Upper lobe of right lung (tissue), 1 donor: ENCODE data around the gene NHERF1. TPM values are rescaled to one million over a fixed set of nuclear protein-coding genes. Genes with fewer than 3 reads are reported as not detected.
A peak's percentile ranks its signal among the peaks of the same experiment; 100 is the strongest.

Source experiments
- ATAC-seq: fragments of 200-7000 bp; cut with Tn5 transposase; one replicate; pipeline ENCODE4 v1.9.1; 2020; ENCODE audit warnings: mild to moderate bottlenecking, moderate library complexity
- DNase-seq: peaks from one replicate; pipeline ENCODE4 v3.0.0-alpha.2; 2020
- H3K27ac ChIP-seq: fragments of 200-600 bp; one replicate; pipeline ENCODE4 v1.8.0; 2022
- H3K27me3 ChIP-seq: fragments of 200-600 bp; one replicate; pipeline ENCODE4 v1.8.0; 2022; ENCODE audit warnings: mild to moderate bottlenecking
- H3K36me3 ChIP-seq: fragments of 200-600 bp; one replicate; pipeline ENCODE4 v1.8.0; 2022
- H3K4me1 ChIP-seq: fragments of 200-600 bp; one replicate; pipeline ENCODE4 v1.8.0; 2022
- H3K4me3 ChIP-seq: fragments of 200-600 bp; one replicate; pipeline ENCODE4 v1.8.0; 2022; ENCODE audit warnings: mild to moderate bottlenecking
- H3K9me3 ChIP-seq: fragments of 200-600 bp; one replicate; pipeline ENCODE4 v1.8.0; 2022
- CTCF ChIP-seq: fragments of 200-600 bp; IDR thresholded peaks from one replicate; pipeline ENCODE4 v1.8.0; 2022; ENCODE audit warnings: antibody characterized with exemption
- intact Hi-C: fragments of 100-400 bp; cut with DNase I; formaldehyde crosslinking; loops from one replicate; pipeline ENCODE4 v1.11.0; 2022
- total RNA-seq: library from RNA; stranded (reverse); fragmentation: NEBNext Ultra II Directional; extraction: Animal tissue kit (Norgen Biotek cat#: 25700); gene quantifications from one replicate; pipeline ENCODE4 v1.2.1, GENCODE V29; 2021
- donor health status: DM: no; HTN: yes; CAD: no; lungs with severe emphysema.

Gene NHERF1
- total RNA-seq, 1 donor from 2014 or later, result 28.4 TPM

GRCh38 chr17:74720506-74720905 lies 27.9 kb upstream of the NHERF1 start:
- Histone ChIP-seq H3K9me3 (no peaks in the 10 kb centered on the region), H3K27me3 (no peaks in the 10 kb centered on the region), H3K36me3 (no peaks in the 10 kb centered on the region), H3K4me3 (no peak overlapping the region), H3K4me1 (peaks cover 5% of the 10 kb centered on the region), H3K27ac (no peak overlapping the region)
- no peak for TF ChIP-seq CTCF
- DNase-seq (no peak), ATAC-seq (no peak)
- intact Hi-C loops, result no loop called here

DNA sequence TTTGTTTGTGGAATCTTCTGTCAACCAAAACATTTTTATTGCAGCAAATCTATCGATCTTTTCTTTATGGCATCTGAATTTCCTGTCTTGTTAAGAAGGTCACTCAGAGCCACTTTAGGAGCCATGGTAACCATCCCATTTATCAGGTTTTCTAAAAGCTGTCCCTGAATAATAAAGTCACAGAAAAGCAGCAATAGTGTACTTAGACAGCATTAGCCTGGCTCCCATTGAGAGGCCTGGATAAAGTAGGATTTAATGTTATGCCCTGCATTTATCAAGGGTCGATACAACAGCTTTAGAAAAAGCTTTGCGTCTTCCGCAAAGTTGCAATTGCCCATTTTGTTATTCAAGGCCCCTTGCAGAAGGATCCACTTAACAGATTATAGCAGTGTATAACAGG lies 25.6 kb upstream of the NHERF1 start:
- Histone ChIP-seq H3K36me3 (no peaks in the 10 kb centered on the region), H3K9me3 (no peaks in the 10 kb centered on the region), H3K27ac (no peak overlapping the region), H3K4me1 (no peaks in the 10 kb centered on the region), H3K4me3 (no peak overlapping the region), H3K27me3 (no peaks in the 10 kb centered on the region)
- intact Hi-C loops, result no loop called here
- ATAC-seq (no peak), DNase-seq (no peak)
- TF ChIP-seq CTCF, result no peak

DNA sequence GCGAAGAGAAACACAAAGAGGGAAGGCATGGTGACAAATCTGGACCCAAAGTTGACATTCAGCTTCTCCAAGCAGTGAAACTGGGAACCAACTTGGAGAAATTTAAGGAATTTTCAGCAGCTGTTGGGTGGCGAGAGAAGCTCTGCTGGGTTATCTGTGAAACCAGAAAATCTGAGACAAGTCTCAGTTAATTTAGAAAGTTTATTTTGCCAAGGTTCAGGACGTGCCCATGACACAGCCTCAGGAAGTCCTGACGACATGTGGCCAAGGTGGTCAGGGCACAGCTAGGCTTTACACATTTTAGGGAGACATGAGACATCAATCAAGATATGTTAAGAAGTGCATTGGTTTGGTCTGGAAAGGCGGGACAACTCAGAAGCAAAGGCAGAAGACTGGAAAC lies 24.5 kb upstream of the NHERF1 start:
- no peak for TF ChIP-seq CTCF
- Histone ChIP-seq H3K4me3 (no peak overlapping the region), H3K4me1 (no peaks in the 10 kb centered on the region), H3K27me3 (no peaks in the 10 kb centered on the region), H3K27ac (no peak overlapping the region), H3K36me3 (no peaks in the 10 kb centered on the region), H3K9me3 (no peaks in the 10 kb centered on the region)
- DNase-seq, result peak; percentile 2
- intact Hi-C loops, result no loop called here
- no peak for ATAC-seq

- ATAC-seq, result no peak
- H3K27ac ChIP-seq, result no peak overlapping the region
- no peaks in the 10 kb centered on the region for H3K4me1 ChIP-seq
- intact Hi-C loops, result no loop called here
- no peak for TF ChIP-seq CTCF
- H3K9me3 ChIP-seq, result no peaks in the 10 kb centered on the region
- peak; percentile 43 for DNase-seq
- H3K4me3 ChIP-seq, result no peak overlapping the region
- H3K36me3 ChIP-seq, result no peaks in the 10 kb centered on the region
- no peaks in the 10 kb centered on the region for H3K27me3 ChIP-seq
These were observed 23.3 kb upstream of the NHERF1 start for GRCh38 chr17:74725111-74725510.

DNA sequence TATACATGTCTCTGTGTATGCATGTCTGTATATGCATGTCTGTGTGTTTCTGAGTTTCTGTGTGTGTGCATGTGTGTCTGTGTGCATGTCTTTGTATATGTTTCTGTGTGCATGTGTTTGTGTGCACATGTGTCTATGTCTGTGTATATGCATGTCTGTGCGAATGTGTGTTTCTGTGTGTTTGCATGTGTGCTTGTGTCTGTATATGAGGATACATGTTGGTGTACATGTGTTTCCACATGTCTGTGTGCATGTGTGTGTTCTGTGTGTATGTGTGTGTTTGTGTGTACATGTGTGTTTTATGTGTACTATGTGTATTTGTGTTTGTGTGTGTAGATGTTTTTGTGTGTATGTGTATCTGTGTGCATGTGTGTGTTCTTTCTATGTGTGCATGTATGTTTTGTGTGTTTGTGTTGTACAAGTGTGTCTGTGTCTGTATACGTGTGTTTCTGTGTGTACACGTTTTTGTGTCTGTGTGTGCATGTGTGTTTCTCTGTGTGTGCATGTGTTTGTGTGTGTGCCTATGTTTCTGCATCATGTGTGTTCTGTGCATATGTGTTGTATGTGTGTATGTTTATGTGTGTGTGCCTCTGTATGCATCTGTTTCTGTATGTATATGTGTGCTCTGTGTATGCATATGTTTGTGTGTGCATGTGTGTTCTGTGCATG lies 20.3 kb upstream of the NHERF1 start:
- H3K27me3 ChIP-seq, result no peaks in the 10 kb centered on the region
- H3K4me3 ChIP-seq, result no peak overlapping the region
- no peak for DNase-seq
- H3K9me3 ChIP-seq, result no peaks in the 10 kb centered on the region
- TF ChIP-seq CTCF, result no peak
- no peak overlapping the region for H3K27ac ChIP-seq
- intact Hi-C loops, result no loop called here
- no peaks in the 10 kb centered on the region for H3K4me1 ChIP-seq
- H3K36me3 ChIP-seq, result no peaks in the 10 kb centered on the region
- no peak for ATAC-seq

DNA sequence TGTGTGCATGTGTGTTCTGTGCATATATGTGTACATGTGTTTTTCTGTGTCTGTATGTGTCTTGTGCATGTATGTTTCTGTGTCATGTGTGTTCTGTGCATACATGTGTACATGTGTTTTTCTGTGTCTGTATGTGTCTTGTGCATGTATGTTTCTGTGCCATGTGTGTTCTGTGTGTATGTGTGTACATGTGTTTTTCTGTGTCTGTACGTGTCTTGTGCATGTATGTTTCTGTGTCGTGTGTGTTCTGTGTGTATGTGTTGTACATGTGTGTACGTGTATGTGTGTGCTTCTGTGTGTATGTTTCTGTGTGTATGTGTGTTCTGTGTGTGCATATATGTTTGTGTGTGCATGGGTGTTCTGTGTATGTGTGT lies 19.7 kb upstream of the NHERF1 start:
- ATAC-seq (no peak), DNase-seq (no peak)
- H3K4me3 ChIP-seq, result no peak overlapping the region
- intact Hi-C loops, result no loop called here
- no peak for TF ChIP-seq CTCF
- no peaks in the 10 kb centered on the region for H3K27me3 ChIP-seq
- no peaks in the 10 kb centered on the region for H3K36me3 ChIP-seq
- no peaks in the 10 kb centered on the region for H3K4me1 ChIP-seq
- H3K9me3 ChIP-seq, result no peaks in the 10 kb centered on the region
- H3K27ac ChIP-seq, result no peak overlapping the region
